Measurements from ENCODE around the gene TLL2. TPM values are rescaled to one million over a fixed set of nuclear protein-coding genes. Genes with fewer than 3 reads are reported as not detected.

TLL2 gene
- total RNA-seq, 2 experiments from 2014 or later, result 0.13 TPM; not detected in 1

DNA sequence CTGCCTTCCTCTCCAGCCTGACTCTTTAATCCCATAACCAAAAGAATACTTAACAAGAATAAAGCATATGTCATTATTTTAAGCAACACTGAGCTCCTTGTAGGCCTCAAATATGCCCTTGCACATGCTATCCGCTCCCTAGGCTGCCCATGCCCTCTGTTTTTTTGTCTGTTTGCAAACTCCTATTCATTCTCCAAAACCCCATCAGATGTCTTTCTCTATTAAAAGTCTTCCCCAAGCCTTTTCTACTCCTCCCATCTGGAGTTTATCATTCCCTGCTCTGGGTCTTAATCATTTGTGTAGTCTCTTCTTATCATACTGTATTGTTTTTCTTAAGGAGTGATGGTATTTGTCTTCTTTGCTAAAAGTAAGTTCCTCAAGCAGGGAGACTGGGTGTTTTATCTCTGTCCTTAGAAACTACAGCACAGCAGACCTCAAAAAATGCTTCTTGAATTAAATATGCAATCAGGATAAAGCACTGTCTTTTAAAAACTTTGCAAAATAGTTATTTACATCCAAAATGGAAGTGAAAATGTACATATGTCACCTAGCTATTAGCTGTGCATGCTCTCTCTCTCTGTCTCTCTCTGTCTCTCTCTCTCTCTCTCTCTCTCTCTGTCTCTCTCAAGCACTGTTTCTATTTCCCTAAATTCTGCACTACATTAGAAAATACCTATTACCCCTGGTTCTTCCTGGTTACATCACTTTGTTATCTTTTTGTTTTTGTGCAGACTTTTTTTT, 98.4 kb downstream of the TLL2 start:
- no peak for ATAC-seq
- ChIA-PET CTCF (interaction anchor here (1.0 kb wide), 1 partner anchor 45 kb away, joined by 3 read pairs; no protein-coding TSS in a partner anchor), POLR2A (interaction anchor here (0.7 kb wide), 1 partner anchor 39 kb away, joined by 3 read pairs; no protein-coding TSS in a partner anchor)
- no peaks in the 10 kb centered on the region for H3K4me1 Mint-ChIP-seq (ENCODE audit: low read depth)
- no peak overlapping the region for H3K27ac Mint-ChIP-seq
- peaks cover 5% of the 10 kb centered on the region for H3K27me3 Mint-ChIP-seq (ENCODE audit: low read depth)
- no peaks in the 10 kb centered on the region for H3K36me3 Mint-ChIP-seq (ENCODE audit: low read depth)
- H3K4me3 Mint-ChIP-seq, result no peak overlapping the region
- DNase-seq, result no peak
- no peaks in the 10 kb centered on the region for H3K9me3 Mint-ChIP-seq (ENCODE audit: insufficient read depth)

DNA sequence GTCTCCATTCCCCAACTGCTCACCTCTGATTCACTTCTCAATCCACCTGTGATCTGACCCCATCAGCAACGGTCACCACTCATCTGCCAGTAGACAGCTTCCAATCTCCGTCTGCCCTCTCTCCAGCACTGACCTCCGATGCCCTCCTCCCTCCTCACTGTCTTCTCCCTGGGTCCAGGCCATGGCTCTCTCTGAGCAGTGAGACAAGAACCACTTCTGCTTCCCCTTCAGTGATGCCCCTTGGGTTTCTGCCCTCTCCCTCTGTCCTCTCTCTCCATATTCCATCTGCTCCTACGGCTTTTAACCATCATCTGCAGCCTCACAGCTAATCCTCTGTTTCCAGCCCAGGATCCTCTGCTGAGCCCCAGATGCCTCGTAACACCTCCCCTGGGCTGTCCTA, 99.4 kb downstream of the TLL2 start:
- CTCF ChIA-PET, result interaction anchor here (1.0 kb wide), 1 partner anchor 44 kb away, joined by 3 read pairs; no protein-coding TSS in a partner anchor
- Mint-ChIP-seq H3K27me3 (ENCODE audit: low read depth) (peaks cover 5% of the 10 kb centered on the region), H3K36me3 (ENCODE audit: low read depth) (no peaks in the 10 kb centered on the region), H3K4me3 (no peak overlapping the region), H3K4me1 (ENCODE audit: low read depth) (no peaks in the 10 kb centered on the region), H3K27ac (no peak overlapping the region), H3K9me3 (ENCODE audit: insufficient read depth) (no peaks in the 10 kb centered on the region)
- DNase-seq (no peak), ATAC-seq (no peak)
- POLR2A ChIA-PET, result no interaction called here

DNA sequence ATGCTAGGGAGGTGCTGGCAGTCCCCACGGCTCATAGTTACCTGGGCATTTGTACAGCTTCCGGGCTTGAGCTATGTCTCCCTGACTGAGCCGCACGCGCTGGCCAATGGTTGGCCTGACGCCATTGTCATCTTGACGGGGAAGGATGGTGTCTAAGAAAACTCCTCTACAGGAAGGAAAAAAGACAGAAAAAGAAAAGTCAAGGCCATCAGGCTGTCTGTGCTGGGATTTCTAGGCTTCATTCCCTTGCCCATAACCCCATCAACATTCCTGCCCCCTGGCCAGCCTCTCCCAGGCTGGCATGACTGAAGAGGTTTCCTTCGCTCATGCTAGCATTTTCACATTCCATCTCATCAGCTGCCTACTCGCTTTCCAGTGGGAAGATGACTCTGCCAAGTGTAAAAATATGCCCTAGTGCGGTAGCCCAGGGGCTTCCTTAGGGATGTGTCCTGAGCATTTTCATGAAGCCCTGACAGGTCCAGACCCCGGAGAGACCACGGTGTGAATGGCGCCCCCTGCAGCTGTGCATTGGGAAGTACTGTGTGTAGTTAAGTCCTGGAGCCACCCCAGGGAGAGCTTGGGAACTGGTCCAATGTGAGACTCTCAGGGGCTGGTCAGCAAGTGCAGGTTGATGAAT, 100.5 kb downstream of the TLL2 start:
- Mint-ChIP-seq H3K27me3 (ENCODE audit: low read depth) (peaks cover 8% of the 10 kb centered on the region), H3K4me1 (ENCODE audit: low read depth) (no peaks in the 10 kb centered on the region), H3K36me3 (ENCODE audit: low read depth) (no peaks in the 10 kb centered on the region), H3K9me3 (ENCODE audit: insufficient read depth) (no peaks in the 10 kb centered on the region), H3K4me3 (no peak overlapping the region), H3K27ac (no peak overlapping the region)
- POLR2A ChIA-PET, result no interaction called here
- no peak for DNase-seq
- no peak for ATAC-seq
- CTCF ChIA-PET, result interaction anchor here (1.0 to 1.3 kb wide), 2 partner anchors 39 to 43 kb away, joined by 3 to 6 read pairs; no protein-coding TSS in a partner anchor

DNA sequence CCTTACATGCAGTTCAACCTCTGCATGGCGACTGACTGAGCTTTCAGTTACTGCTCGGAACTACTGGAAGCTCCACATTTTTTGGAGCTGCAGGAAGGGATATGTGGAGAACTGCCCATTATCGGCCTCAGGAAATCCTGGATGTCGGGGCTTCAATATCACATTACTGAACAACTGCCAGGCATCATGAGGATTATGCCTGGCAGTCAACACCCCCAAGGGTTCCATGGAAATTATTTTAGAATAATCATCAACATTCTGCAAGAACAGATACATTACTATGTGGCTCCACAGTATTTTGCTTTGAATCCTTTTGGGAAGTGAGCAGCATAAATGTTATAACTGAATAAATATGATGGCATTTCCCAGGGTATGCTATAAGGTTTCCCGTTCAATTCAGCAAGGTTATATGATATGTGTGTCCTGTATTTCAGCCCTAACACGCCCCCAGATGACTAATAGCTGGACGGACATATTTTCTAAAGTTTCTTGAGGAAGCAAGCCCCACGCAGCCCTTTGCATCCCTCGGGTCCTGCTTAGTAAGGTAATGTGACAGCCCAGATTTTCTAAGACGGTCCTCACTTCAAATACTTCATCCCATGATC, 101.9 kb downstream of the TLL2 start:
- H3K27me3 Mint-ChIP-seq (ENCODE audit: low read depth), result peaks cover 15% of the 10 kb centered on the region
- DNase-seq (no peak), ATAC-seq (no peak)
- CTCF ChIA-PET, result interaction anchor here (1.2 kb wide), 1 partner anchor 41 kb away, joined by 4 read pairs; no protein-coding TSS in a partner anchor
- H3K9me3 Mint-ChIP-seq (ENCODE audit: insufficient read depth), result no peaks in the 10 kb centered on the region
- H3K4me1 Mint-ChIP-seq (ENCODE audit: low read depth), result no peaks in the 10 kb centered on the region
- no peak overlapping the region for H3K27ac Mint-ChIP-seq
- H3K4me3 Mint-ChIP-seq, result no peak overlapping the region
- POLR2A ChIA-PET, result no interaction called here
- H3K36me3 Mint-ChIP-seq (ENCODE audit: low read depth), result no peaks in the 10 kb centered on the region

DNA sequence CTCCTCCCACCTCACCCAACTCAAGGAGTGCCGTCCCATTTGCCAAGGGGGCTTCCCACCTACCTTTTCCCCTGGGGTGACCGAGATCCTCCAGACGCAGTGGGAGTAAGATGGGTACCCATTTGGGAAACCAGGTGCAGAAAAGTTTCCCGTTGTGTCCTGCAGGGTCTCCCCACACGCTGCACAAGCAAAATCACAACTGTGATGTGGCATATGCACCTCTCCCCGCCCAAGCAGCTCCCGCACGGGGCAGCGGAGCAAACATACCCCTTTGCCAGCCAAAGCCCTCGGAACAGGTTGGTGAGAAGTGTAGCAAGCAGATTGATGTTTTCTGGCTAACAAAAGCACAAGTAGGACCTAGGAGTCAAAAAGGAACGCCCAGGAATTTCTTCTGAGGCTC, 103.4 kb downstream of the TLL2 start:
- DNase-seq (no peak), ATAC-seq (no peak)
- POLR2A ChIA-PET, result no interaction called here
- CTCF ChIA-PET, result no interaction called here
- no peak overlapping the region for H3K27ac Mint-ChIP-seq
- no peaks in the 10 kb centered on the region for H3K9me3 Mint-ChIP-seq (ENCODE audit: insufficient read depth)
- H3K36me3 Mint-ChIP-seq (ENCODE audit: low read depth), result no peaks in the 10 kb centered on the region
- no peaks in the 10 kb centered on the region for H3K4me1 Mint-ChIP-seq (ENCODE audit: low read depth)
- H3K27me3 Mint-ChIP-seq (ENCODE audit: low read depth), result peaks cover 19% of the 10 kb centered on the region
- H3K4me3 Mint-ChIP-seq, result no peak overlapping the region

DNA sequence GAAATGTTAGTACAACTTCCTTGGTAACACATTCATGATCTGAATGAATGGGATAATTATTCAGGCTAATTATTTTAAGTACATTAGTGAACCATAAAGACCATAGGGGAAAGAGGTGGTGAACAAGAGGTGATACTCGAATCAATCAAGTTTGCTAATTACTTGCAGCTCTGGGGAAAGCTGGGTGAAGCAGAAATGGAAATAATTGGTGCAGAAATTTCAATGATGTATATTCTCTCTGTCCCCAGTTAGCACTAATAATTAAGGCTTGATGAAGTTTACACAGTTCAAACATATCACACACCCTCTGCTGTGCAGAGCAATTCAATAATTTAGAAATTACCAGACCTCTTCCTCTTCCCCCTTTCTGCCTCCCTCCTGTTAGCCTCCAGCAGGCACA, 105.5 kb downstream of the TLL2 start:
- peaks cover 24% of the 10 kb centered on the region for H3K27me3 Mint-ChIP-seq (ENCODE audit: low read depth)

DNA sequence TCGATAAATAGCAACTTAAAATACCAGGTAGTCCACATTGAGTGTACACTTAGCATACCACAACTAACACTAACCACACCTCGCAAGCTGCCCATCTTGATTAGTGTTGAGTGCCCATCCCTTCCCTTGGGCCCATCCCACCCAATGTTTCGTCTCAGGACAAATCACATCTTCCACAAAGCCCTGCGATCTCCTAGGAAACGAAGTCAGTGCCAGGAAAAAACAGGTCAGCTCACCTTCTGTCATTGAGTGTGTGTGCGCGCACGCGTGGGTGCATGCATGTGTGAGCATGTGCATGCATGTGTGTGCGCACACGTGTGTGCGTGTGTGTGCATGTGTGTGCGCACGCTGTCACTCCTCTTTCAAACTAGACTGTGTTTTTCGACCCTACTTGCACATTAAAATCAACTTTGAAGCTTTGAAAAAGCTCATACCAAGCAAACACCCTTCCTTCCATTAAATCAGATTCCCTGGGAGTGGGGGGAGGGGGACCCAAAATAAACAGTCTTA, 106.1 kb downstream of the TLL2 start:
- ATAC-seq (no peak), DNase-seq (no peak)
- no peak overlapping the region for H3K27ac Mint-ChIP-seq
- no peak overlapping the region for H3K4me3 Mint-ChIP-seq
- ChIA-PET POLR2A (no interaction called here), CTCF (no interaction called here)
- H3K27me3 Mint-ChIP-seq (ENCODE audit: low read depth), result peaks cover 22% of the 10 kb centered on the region
- no peaks in the 10 kb centered on the region for H3K4me1 Mint-ChIP-seq (ENCODE audit: low read depth)
- no peaks in the 10 kb centered on the region for H3K36me3 Mint-ChIP-seq (ENCODE audit: low read depth)
- no peaks in the 10 kb centered on the region for H3K9me3 Mint-ChIP-seq (ENCODE audit: insufficient read depth)

More for the DNA sequence above, 105.5 kb downstream of the TLL2 start:
- Mint-ChIP-seq H3K36me3 (ENCODE audit: low read depth) (no peaks in the 10 kb centered on the region), H3K27ac (no peak overlapping the region), H3K4me3 (no peak overlapping the region), H3K9me3 (ENCODE audit: insufficient read depth) (no peaks in the 10 kb centered on the region), H3K4me1 (ENCODE audit: low read depth) (no peaks in the 10 kb centered on the region)
- DNase-seq (no peak), ATAC-seq (no peak)
- POLR2A ChIA-PET, result no interaction called here
- CTCF ChIA-PET, result no interaction called here

DNA sequence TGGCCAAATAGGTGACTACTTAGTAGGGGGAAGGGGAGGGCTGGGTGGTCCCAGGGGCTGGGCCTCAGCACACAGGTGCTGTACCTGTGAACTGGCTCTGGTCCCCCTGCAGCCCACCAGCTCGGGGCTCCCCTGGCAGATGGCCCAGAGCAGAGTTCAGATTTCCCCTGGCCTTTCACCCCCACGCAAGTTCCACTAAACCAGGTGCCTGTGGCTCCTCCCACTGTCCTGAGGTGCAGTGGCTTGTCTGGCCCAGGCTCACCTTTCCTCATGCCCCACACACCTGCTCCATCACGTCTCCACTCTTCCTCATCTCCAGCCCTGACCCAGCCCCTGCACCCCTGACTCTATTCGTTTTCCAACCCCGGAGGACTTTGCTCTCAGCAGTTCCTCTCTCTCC, 107.6 kb downstream of the TLL2 start:
- no peak for ATAC-seq
- no peak overlapping the region for H3K4me3 Mint-ChIP-seq
- CTCF ChIA-PET, result no interaction called here
- no peaks in the 10 kb centered on the region for H3K36me3 Mint-ChIP-seq (ENCODE audit: low read depth)
- no peaks in the 10 kb centered on the region for H3K9me3 Mint-ChIP-seq (ENCODE audit: insufficient read depth)
- H3K27ac Mint-ChIP-seq, result no peak overlapping the region
- H3K4me1 Mint-ChIP-seq (ENCODE audit: low read depth), result no peaks in the 10 kb centered on the region
- peaks cover 27% of the 10 kb centered on the region for H3K27me3 Mint-ChIP-seq (ENCODE audit: low read depth)
- POLR2A ChIA-PET, result no interaction called here
- DNase-seq, result no peak

DNA sequence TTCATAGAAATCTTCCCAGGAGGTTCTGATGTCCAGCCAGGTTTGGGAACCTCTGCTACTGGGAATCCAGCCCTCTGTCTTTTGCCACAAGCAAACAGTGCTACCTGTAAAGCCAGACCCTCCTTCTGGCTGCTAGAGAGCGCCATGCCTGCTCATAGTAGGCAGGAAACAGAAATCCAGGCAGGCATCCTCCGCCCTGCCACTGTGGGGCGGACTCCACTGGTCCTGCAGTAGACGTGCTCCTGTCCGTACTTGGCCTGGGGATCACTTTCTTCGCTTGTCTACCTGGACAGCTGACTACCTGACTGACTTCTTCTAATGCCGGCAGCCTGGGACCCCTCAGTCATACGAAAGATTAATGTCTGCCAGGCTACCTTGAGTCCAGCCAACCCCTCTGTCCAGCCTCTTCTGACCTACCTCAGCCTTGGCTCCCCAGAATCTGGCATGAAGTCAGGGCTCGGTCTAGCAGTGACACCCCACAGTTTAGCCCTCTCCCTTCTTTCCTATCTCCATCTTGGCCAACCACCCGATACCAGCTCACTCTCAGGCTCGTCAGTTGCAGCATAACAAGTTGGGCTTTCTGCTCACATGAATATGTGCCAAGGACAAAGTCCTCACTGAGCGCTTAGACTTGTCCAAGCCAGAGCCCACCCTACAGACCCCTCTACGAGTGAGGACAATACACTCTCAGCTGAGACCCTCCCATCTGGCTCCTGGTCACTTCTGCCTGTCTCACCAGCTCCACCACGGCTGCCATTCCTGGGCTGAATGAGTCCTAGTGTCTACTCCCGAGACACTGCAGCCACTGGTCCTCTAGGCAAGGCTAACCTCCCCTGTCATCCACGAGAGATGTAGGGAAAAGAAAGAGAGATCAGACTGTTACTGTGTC, 111.1 kb downstream of the TLL2 start:
- no peak overlapping the region for H3K4me3 Mint-ChIP-seq
- peaks cover 38% of the 10 kb centered on the region for H3K27me3 Mint-ChIP-seq (ENCODE audit: low read depth)
- no peaks in the 10 kb centered on the region for H3K9me3 Mint-ChIP-seq (ENCODE audit: insufficient read depth)
- no peak for DNase-seq
- H3K27ac Mint-ChIP-seq, result no peak overlapping the region
- ChIA-PET POLR2A (no interaction called here), CTCF (no interaction called here)
- no peak for ATAC-seq
- H3K36me3 Mint-ChIP-seq (ENCODE audit: low read depth), result no peaks in the 10 kb centered on the region
- H3K4me1 Mint-ChIP-seq (ENCODE audit: low read depth), result no peaks in the 10 kb centered on the region

DNA sequence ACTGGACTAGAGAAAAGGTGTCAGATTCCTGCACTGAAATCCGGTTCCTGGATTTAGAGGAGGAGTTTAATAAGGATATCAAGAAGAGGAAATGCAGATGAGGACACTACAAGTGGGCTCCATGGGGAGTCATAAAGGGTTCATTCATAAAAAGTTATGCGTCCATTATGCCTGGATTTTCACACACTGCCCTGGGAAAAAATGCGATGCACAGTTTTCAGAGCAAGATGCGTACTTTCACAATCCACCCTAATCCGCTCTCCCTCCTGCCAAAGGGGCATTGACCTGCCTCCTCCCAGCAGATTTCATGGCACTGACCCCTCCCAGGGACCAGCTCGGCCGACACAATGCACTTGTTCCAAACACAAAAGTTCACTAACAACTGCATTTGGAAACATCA, 112.7 kb downstream of the TLL2 start:
- no peaks in the 10 kb centered on the region for H3K36me3 Mint-ChIP-seq (ENCODE audit: low read depth)
- ChIA-PET POLR2A (no interaction called here), CTCF (no interaction called here)
- H3K27ac Mint-ChIP-seq, result no peak overlapping the region
- no peak for DNase-seq
- H3K9me3 Mint-ChIP-seq (ENCODE audit: insufficient read depth), result no peaks in the 10 kb centered on the region
- H3K27me3 Mint-ChIP-seq (ENCODE audit: low read depth), result peaks cover 28% of the 10 kb centered on the region
- H3K4me3 Mint-ChIP-seq, result no peak overlapping the region
- no peak for ATAC-seq
- H3K4me1 Mint-ChIP-seq (ENCODE audit: low read depth), result peaks cover 6% of the 10 kb centered on the region

DNA sequence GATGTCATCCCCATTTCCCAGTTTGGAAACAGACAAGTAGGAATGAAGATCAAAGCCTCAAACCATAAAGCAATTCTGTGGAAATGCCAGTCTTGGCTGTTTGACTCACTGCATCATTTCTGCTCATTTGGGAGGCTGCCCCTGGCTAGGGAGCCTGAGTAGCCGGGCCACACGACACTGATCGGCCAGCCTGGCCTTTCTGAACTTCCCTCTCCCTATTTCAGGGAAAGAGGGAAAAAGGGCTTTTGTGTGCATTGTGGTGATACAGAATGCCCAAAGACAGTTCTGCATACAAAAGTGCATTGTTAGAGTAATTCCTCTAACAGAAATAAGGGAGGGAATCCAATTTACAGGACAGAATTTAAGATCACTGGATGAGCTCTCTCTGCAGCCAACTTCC, 113.3 kb downstream of the TLL2 start:
- CTCF ChIA-PET, result no interaction called here
- Mint-ChIP-seq H3K36me3 (ENCODE audit: low read depth) (no peaks in the 10 kb centered on the region), H3K27ac (no peak overlapping the region), H3K9me3 (ENCODE audit: insufficient read depth) (no peaks in the 10 kb centered on the region), H3K27me3 (ENCODE audit: low read depth) (peaks cover 28% of the 10 kb centered on the region), H3K4me1 (ENCODE audit: low read depth) (peaks cover 7% of the 10 kb centered on the region), H3K4me3 (no peak overlapping the region)
- no peak for ATAC-seq
- POLR2A ChIA-PET, result no interaction called here
- DNase-seq, result no peak
